Kidney epithelial cell (primary cell): ENCODE data around the gene STRIP1. TPM values are rescaled to one million over a fixed set of nuclear protein-coding genes. Genes with fewer than 3 reads are reported as not detected.

Experiments used
- DNase-seq: peaks from one replicate; pipeline ENCODE4 v3.0.0-alpha.2; 2010; ENCODE audit warnings: low read depth
- H3K27me3 ChIP-seq: 2 replicates; pipeline ENCODE4 v1.6.0; 2011; ENCODE audit warnings: low read length; ENCODE audit not compliant: control insufficient read depth, insufficient read depth
- H3K36me3 ChIP-seq: 2 replicates; pipeline ENCODE4 v1.5.1; 2011; ENCODE audit warnings: low read length; ENCODE audit not compliant: control insufficient read depth, insufficient read depth
- H3K4me3 ChIP-seq: 2 replicates; pipeline ENCODE4 v1.5.1; 2011; ENCODE audit warnings: low read depth, mild to moderate bottlenecking, control low read depth, low read length
- total RNA-seq: library from RNA; depleted of rRNA; stranded (reverse); fragments of >200 nt; gene quantifications from 2 replicates; pipeline ENCODE4 v1.2.3, GENCODE V29; 2015
- TF ChIP-seq, protein P1 (sequence below): IDR thresholded peaks from 2 replicates; pipeline ENCODE4 v1.5.1; 2011; ENCODE audit warnings: mild to moderate bottlenecking, moderate library complexity, low read length, control low read depth, inconsistent platforms; ENCODE audit not compliant: insufficient read depth, poor library complexity, severe bottlenecking

STRIP1 gene
- total RNA-seq, 1 donor from 2014 or later = 41.0 TPM

DNA sequence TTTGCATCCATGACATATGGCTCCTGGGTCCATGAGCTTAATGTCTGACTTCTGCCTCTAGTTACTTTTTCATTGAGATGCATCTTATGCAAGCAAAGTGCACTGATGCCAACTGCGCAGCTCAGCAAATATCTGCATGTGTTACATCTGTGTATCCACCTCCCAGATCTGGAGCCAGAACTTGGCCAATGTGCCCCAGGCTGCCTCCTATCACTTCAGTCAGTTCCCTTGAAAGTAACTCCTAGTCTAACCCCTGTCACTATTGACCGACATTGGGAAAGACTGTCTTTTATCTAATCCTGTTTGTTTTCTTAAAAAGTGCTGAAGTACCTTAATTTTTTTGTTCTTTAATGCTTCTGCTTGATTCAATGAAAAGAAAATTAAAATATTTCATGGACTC lies 58.6 kb downstream of the STRIP1 start:
- Histone ChIP-seq H3K4me3 (no peak overlapping the region), H3K27me3 (peaks cover 39% of the 10 kb centered on the region), H3K36me3 (no peaks in the 10 kb centered on the region)
- no peak for DNase-seq
- TF ChIP-seq, protein P1, sequence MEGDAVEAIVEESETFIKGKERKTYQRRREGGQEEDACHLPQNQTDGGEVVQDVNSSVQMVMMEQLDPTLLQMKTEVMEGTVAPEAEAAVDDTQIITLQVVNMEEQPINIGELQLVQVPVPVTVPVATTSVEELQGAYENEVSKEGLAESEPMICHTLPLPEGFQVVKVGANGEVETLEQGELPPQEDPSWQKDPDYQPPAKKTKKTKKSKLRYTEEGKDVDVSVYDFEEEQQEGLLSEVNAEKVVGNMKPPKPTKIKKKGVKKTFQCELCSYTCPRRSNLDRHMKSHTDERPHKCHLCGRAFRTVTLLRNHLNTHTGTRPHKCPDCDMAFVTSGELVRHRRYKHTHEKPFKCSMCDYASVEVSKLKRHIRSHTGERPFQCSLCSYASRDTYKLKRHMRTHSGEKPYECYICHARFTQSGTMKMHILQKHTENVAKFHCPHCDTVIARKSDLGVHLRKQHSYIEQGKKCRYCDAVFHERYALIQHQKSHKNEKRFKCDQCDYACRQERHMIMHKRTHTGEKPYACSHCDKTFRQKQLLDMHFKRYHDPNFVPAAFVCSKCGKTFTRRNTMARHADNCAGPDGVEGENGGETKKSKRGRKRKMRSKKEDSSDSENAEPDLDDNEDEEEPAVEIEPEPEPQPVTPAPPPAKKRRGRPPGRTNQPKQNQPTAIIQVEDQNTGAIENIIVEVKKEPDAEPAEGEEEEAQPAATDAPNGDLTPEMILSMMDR = no peak

DNA sequence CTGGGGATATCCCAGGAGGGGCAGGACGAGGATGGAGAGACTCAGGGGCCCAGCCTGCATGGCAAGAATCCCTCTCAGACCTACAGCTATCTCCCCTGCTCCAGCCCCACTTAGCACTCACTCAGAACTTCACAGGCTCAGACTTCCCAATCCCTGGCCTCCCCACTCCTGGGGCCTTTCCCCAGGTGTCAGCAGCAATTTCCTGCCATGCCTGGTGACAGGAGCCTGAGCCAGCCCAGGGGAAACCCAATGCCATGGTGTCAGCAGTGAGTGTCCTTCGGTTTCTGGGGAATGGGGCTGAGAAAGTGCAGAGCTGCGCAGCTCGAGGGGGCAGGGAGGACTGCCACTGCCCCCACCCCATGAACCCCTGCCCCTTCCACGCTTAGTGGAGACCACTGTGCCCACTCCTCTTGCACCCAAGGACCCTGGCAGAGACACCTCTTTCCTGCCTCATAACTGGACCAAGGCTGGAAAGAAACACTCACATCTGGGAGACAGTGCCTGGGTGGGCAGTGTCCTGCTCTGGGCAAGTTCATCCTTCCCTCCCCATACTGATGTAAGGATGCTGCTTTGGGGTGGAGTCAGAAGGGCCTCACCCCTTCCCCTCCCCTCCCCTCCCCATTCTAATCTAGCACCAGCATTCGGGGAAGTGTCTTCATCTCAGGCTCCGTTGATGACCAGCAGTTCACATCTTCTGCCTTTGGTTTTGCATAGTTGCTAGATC lies 60.7 kb downstream of the STRIP1 start:
- TF ChIP-seq, protein P1 = no peak
- Histone ChIP-seq H3K27me3 (peaks cover 27% of the 10 kb centered on the region), H3K36me3 (no peaks in the 10 kb centered on the region), H3K4me3 (no peak overlapping the region)
- no peak for DNase-seq

DNA sequence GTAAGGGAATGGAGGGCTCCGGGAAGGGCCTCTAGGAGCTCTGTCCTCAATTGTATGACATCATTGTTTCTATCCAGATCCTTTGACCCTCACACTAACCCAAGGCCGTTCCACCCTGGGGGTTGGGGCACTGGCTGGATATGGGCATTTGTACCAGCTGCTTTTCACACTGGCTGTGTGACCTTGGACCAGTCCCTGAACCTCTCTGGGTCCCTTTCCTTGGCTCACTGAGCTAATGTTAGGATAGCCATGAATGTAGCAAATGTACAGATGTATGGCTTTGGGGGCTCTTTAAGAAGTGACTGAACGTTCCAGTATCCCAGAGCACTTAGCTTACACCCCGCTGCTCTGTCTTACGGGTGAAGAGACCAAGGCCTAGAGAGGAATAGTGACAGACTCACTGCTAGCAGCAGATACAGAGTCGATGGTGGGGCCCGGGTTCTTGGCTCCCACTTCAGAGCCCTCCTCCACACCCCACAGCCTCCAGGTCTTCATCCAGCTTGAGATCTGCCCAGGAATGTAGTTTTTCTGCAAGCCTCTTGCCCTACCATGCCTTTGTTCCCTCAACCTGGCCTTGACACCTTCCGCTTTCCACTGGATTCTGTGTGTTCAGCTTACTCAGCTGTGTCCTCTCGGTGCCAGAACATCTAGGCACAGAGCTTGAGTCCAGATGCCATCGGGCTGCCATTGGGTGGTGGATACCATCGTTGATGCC lies 63.2 kb downstream of the STRIP1 start:
- H3K27me3 ChIP-seq = peaks cover 35% of the 10 kb centered on the region
- TF ChIP-seq, protein P1 = no peak
- DNase-seq = no peak
- H3K36me3 ChIP-seq = no peaks in the 10 kb centered on the region
- no peak overlapping the region for H3K4me3 ChIP-seq

DNA sequence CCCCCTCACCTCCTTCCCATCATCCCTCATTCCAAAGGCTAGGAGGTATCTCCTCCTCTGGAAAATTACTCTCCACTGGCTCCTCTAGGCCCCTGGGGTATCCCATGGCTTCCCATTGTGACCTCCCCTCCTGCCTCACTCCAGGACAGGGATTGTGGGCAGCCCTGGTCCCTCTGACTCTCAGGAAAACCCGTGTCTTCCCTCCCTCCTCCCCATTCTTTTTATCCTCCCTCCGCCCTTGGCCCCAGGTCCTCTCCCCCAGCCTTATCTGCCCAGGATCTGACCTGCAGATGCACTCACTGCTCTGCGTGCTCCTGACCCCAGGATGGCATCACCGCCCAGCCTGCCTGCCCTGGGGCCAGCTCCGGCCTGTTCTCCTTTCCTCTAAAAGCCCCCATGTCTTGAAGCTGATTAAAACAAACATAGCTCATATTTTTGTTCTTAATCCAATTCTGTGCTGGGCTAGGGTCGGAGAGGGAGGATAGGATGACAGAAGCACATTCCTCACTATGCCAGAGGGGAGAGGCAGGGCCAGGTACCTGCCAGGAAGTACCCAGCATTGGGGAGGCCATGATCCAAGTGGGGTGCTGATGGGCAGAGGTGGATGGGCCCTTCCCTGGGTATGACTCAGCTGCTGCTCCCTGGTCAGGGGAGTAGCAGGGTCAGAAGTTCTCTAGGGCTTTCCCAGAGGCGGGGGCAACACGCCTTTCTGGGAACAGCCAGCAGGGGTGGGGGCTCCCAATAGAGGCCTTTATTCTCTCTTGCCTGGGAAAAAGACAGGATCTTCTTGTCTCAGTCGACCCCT lies 64.0 kb downstream of the STRIP1 start:
- H3K36me3 ChIP-seq = no peaks in the 10 kb centered on the region
- TF ChIP-seq, protein P1 = no peak
- DNase-seq = no peak
- no peak overlapping the region for H3K4me3 ChIP-seq
- H3K27me3 ChIP-seq = peaks cover 33% of the 10 kb centered on the region

DNA sequence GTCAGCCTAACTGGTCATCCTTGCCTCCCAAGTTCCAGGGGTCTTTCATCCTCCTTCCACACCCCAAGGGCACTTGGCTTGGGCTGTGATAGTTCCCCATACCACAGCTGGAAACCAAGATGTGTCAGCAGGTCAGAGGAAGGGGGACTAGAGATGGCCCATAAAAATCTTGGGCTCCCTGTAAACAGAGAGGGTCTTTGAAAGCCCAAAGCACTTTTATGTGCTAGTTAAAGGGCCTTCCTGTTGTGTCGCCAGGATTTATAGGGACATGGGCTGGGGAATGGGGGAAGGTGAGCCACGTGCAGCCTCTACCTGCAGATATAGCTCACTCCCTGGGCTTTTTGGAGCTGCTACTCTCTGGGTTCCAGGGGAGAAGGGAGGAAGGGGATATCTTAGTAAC lies 65.9 kb downstream of the STRIP1 start:
- Histone ChIP-seq H3K4me3 (no peak overlapping the region), H3K27me3 (peaks cover 28% of the 10 kb centered on the region), H3K36me3 (no peaks in the 10 kb centered on the region)
- TF ChIP-seq, protein P1 = no peak
- no peak for DNase-seq
